SIG-M5 treated with dmso at 0.1 percent for 504 hours (cell line): ENCODE measurements around the gene CDK17.
"Not testable (repeated sequence)": the region's sequence is repeated elsewhere in the genome, so short reads cannot be mapped to it uniquely, and the experiment has no call there.

Experiments used
- DNase-seq: peaks from one replicate; lab custom pipeline; 2025; ENCODE audit not compliant: unreplicated experiment; lab: John Stamatoyannopoulos, UW

The CDK17 gene

GRCh38 chr12:96323906-96324305 lies 76.3 kb downstream of the CDK17 start:
- no peak for DNase-seq

GRCh38 chr12:96322720-96323119 lies 77.5 kb downstream of the CDK17 start:
- DNase-seq, result no peak

GRCh38 chr12:96321941-96322340 lies 78.3 kb downstream of the CDK17 start:
- DNase-seq, result no peak

- not testable (repeated sequence) for DNase-seq
Observed at GRCh38 chr12:96317801-96318200, 82.4 kb downstream of the CDK17 start.

GRCh38 chr12:96315741-96316481 lies 84.3 kb downstream of the CDK17 start:
- DNase-seq, result not testable (repeated sequence)

GRCh38 chr12:96314723-96315122 lies 85.5 kb downstream of the CDK17 start:
- no peak for DNase-seq

- DNase-seq, result no peak
Observed at GRCh38 chr12:96313606-96314005, 86.6 kb downstream of the CDK17 start.

- DNase-seq, result no peak
Observed at GRCh38 chr12:96311191-96311590, 89.0 kb downstream of the CDK17 start.

GRCh38 chr12:96310067-96310466 lies 90.2 kb downstream of the CDK17 start:
- DNase-seq, result no peak

- DNase-seq, result no peak
Observed at GRCh38 chr12:96308881-96309280, 91.4 kb downstream of the CDK17 start.

- DNase-seq, result no peak
Observed at GRCh38 chr12:96305665-96306064, 94.6 kb downstream of the CDK17 start.

GRCh38 chr12:96303653-96304052 lies 96.6 kb downstream of the CDK17 start:
- no peak for DNase-seq

GRCh38 chr12:96302687-96303310 lies 97.4 kb downstream of the CDK17 start:
- DNase-seq, result no peak

GRCh38 chr12:96301732-96302131 lies 98.5 kb downstream of the CDK17 start:
- DNase-seq, result no peak

GRCh38 chr12:96300064-96300463 lies 100.2 kb downstream of the CDK17 start:
- DNase-seq, result no peak

- DNase-seq, result no peak
Observed at GRCh38 chr12:96297504-96297903, 102.7 kb downstream of the CDK17 start.

- DNase-seq, result no peak
Observed at GRCh38 chr12:96295532-96296160, 104.6 kb downstream of the CDK17 start.

- no peak for DNase-seq
Observed at GRCh38 chr12:96294831-96295230, 105.4 kb downstream of the CDK17 start.

GRCh38 chr12:96293093-96293492 lies 107.1 kb downstream of the CDK17 start:
- DNase-seq, result no peak

- DNase-seq, result no peak
Observed at GRCh38 chr12:96289067-96289466, 111.2 kb downstream of the CDK17 start.

GRCh38 chr12:96285158-96285557 lies 115.1 kb downstream of the CDK17 start:
- DNase-seq, result no peak

GRCh38 chr12:96274331-96274730 lies 125.9 kb downstream of the CDK17 start:
- no peak for DNase-seq
